Erythroblast (primary cell): ENCODE data around the gene ANKRD44.

Source experiments
- DNase-seq, 2 experiments: peaks; one replicate each; lab custom pipeline; 2025; lab: John Stamatoyannopoulos, UW
- GATA1 ChIP-seq: IDR thresholded peaks from 2 replicates; pipeline ENCODE4 v1.6.1; 2011; ENCODE audit warnings: low read depth, mild to moderate bottlenecking, control low read depth, low read length, moderate library complexity
- POLR2A ChIP-seq: IDR thresholded peaks from 2 replicates; pipeline ENCODE4 v1.6.1; 2011; ENCODE audit warnings: mild to moderate bottlenecking, low read length

ANKRD44 gene

GRCh38 chr2:197198890-197199289 is 111.7 kb downstream of the ANKRD44 start:
- DNase-seq: peak; percentile 12 to 41

GRCh38 chr2:197197895-197198311 is 112.7 kb downstream of the ANKRD44 start:
- no peak for DNase-seq
- no peak for TF ChIP-seq GATA1
- no peak for TF ChIP-seq POLR2A

More at GRCh38 chr2:197198890-197199289, 111.7 kb downstream of the ANKRD44 start:
- TF ChIP-seq POLR2A (no peak), GATA1 (no peak)

- no peak for DNase-seq
- no peak for TF ChIP-seq POLR2A
- TF ChIP-seq GATA1: no peak
Measured at GRCh38 chr2:197196541-197197180, 113.9 kb downstream of the ANKRD44 start.

- no peak for DNase-seq
Measured at GRCh38 chr2:197195518-197195917, 115.1 kb downstream of the ANKRD44 start.

GRCh38 chr2:197191940-197192322 is 118.6 kb downstream of the ANKRD44 start:
- TF ChIP-seq GATA1 (no peak), POLR2A (no peak)
- DNase-seq: no peak

More at GRCh38 chr2:197195518-197195917, 115.1 kb downstream of the ANKRD44 start:
- no peak for TF ChIP-seq POLR2A
- no peak for TF ChIP-seq GATA1

- TF ChIP-seq GATA1: no peak
- no peak for TF ChIP-seq POLR2A
- peak; percentile 41 to 66 for DNase-seq
Measured at GRCh38 chr2:197191177-197191939, 119.2 kb downstream of the ANKRD44 start.

GRCh38 chr2:197190100-197190432 is 120.5 kb downstream of the ANKRD44 start:
- no peak for DNase-seq
- TF ChIP-seq POLR2A: no peak
- no peak for TF ChIP-seq GATA1

GRCh38 chr2:197189426-197190099 is 121.0 kb downstream of the ANKRD44 start:
- no peak for DNase-seq
- TF ChIP-seq GATA1: no peak
- no peak for TF ChIP-seq POLR2A

GRCh38 chr2:197185676-197186075 is 124.9 kb downstream of the ANKRD44 start:
- DNase-seq: no peak
- no peak for TF ChIP-seq POLR2A
- TF ChIP-seq GATA1: no peak

- TF ChIP-seq GATA1 (no peak), POLR2A (no peak)
- no peak for DNase-seq
Measured at GRCh38 chr2:197184959-197185586, 125.5 kb downstream of the ANKRD44 start.

GRCh38 chr2:197183355-197183754 is 127.2 kb downstream of the ANKRD44 start:
- DNase-seq: no peak
- TF ChIP-seq GATA1 (no peak), POLR2A (no peak)

GRCh38 chr2:197182668-197183067 is 127.9 kb downstream of the ANKRD44 start:
- TF ChIP-seq GATA1 (no peak), POLR2A (no peak)
- no peak for DNase-seq

GRCh38 chr2:197181491-197181890 is 129.1 kb downstream of the ANKRD44 start:
- TF ChIP-seq POLR2A (no peak), GATA1 (no peak)
- DNase-seq: no peak

GRCh38 chr2:197179744-197180498 is 130.7 kb downstream of the ANKRD44 start:
- no peak for DNase-seq
- no peak for TF ChIP-seq POLR2A
- TF ChIP-seq GATA1: no peak
